ENCODE results near the gene ALDOA.

DNA sequence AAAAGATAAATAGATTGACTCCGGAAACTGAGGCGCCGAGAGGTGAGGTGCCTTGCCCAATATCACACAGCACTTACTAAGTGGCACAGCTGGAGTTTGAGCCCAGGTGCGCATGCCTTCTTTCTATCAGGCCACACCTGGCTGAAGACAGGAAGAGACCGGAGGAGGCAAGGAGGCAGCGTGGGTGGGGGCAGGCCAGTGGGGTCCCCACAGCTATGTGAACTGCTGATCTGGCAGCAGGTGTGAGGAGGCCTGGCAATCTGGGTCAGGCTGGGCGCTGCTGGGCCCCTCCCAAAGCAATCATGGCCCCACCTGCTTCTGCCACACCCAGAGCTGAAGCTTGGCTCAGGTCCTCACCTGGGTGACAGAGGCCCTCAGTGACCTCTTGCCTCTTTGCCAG, 49.7 kb downstream of the ALDOA start:
- TF ChIP-seq, protein P1, sequence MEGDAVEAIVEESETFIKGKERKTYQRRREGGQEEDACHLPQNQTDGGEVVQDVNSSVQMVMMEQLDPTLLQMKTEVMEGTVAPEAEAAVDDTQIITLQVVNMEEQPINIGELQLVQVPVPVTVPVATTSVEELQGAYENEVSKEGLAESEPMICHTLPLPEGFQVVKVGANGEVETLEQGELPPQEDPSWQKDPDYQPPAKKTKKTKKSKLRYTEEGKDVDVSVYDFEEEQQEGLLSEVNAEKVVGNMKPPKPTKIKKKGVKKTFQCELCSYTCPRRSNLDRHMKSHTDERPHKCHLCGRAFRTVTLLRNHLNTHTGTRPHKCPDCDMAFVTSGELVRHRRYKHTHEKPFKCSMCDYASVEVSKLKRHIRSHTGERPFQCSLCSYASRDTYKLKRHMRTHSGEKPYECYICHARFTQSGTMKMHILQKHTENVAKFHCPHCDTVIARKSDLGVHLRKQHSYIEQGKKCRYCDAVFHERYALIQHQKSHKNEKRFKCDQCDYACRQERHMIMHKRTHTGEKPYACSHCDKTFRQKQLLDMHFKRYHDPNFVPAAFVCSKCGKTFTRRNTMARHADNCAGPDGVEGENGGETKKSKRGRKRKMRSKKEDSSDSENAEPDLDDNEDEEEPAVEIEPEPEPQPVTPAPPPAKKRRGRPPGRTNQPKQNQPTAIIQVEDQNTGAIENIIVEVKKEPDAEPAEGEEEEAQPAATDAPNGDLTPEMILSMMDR (IDR thresholded peaks at IDR 0.05), result no peak
- TF ChIP-seq POLR2A (IDR thresholded peaks at IDR 0.05), result no peak
